MCF 10A (cell line): ENCODE measurements around the gene EIF4ENIF1. TPM values are rescaled to one million over a fixed set of nuclear protein-coding genes. Genes with fewer than 3 reads are reported as not detected.

Experiments
- BruUV-seq: library from RNA; stranded (reverse); fragments of 400-500 nt; replicated peaks from 2 replicates; lab custom pipeline; 2021; lab: Mats Ljungman, UMichigan
- CTCF ChIA-PET: fragments of 300-600 bp; sonication (Branson Sonifier 250); formaldehyde crosslinking; extraction: SDS; loops from one replicate; lab custom pipeline; 2021; ENCODE audit warnings: antibody characterized with exemption, inconsistent platforms; lab: Yijun Ruan, JAX
- POLR2A ChIA-PET: fragments of 300-600, 350-650 bp; sonication (Branson Sonifier 250); formaldehyde crosslinking; extraction: SDS; loops from one replicate; lab custom pipeline; 2020; ENCODE audit warnings: antibody characterized with exemption, inconsistent platforms; lab: Yijun Ruan, JAX
- DNase-seq: peaks from one replicate; pipeline ENCODE4 v3.0.0-alpha.2; 2018; ENCODE audit not compliant: unreplicated experiment
- H3K27ac Mint-ChIP-seq: one replicate; pipeline ENCODE4 v1.8.0; 2022; ENCODE audit warnings: mild to moderate bottlenecking, low read depth, mixed read lengths; ENCODE audit not compliant: unreplicated experiment
- H3K27me3 Mint-ChIP-seq: one replicate; pipeline ENCODE4 v1.8.0; 2022; ENCODE audit warnings: mixed read lengths; ENCODE audit not compliant: insufficient read depth, unreplicated experiment
- H3K36me3 Mint-ChIP-seq: one replicate; pipeline ENCODE4 v1.8.0; 2022; ENCODE audit warnings: mild to moderate bottlenecking, moderate library complexity, mixed read lengths; ENCODE audit not compliant: insufficient read depth, unreplicated experiment
- H3K4me1 Mint-ChIP-seq: one replicate; pipeline ENCODE4 v1.8.0; 2022; ENCODE audit warnings: mixed read lengths; ENCODE audit not compliant: insufficient read depth, unreplicated experiment
- H3K4me3 Mint-ChIP-seq: one replicate; pipeline ENCODE4 v1.8.0; 2022; ENCODE audit warnings: mild to moderate bottlenecking, moderate library complexity, mixed read lengths; ENCODE audit not compliant: unreplicated experiment
- H3K9me3 Mint-ChIP-seq: one replicate; pipeline ENCODE4 v1.8.0; 2022; ENCODE audit warnings: mixed read lengths; ENCODE audit not compliant: unreplicated experiment
- CTCF ChIP-seq: fragments of 200-600 bp; IDR thresholded peaks from one replicate; pipeline ENCODE4 v1.8.0; 2022; ENCODE audit warnings: antibody characterized with exemption, mild to moderate bottlenecking; ENCODE audit not compliant: unreplicated experiment
- intact Hi-C: fragments of 100-400 bp; cut with micrococcal nuclease; formaldehyde crosslinking; loops from 2 replicates; pipeline ENCODE4 v1.14.1; 2022
- total RNA-seq: library from RNA; stranded (reverse); gene quantifications from 2 replicates; pipeline ENCODE4 v1.2.3, GENCODE V29; 2022

EIF4ENIF1 gene
- total RNA-seq, 1 experiment from 2014 or later: 25.6 TPM

- DNase-seq: no peak
- no peaks in the 10 kb centered on the region for H3K9me3 Mint-ChIP-seq
- H3K27ac Mint-ChIP-seq: peak overlapping the region; percentile 54
- peaks cover 11% of the 10 kb centered on the region for H3K36me3 Mint-ChIP-seq
- peaks cover 5% of the 10 kb centered on the region for H3K4me1 Mint-ChIP-seq
- no peak for TF ChIP-seq CTCF
- intact Hi-C loops: no loop called here
- H3K4me3 Mint-ChIP-seq: peak overlapping the region; percentile 86
- H3K27me3 Mint-ChIP-seq: no peaks in the 10 kb centered on the region
- ChIA-PET CTCF (no interaction called here), POLR2A (interaction anchor here (0.7 to 1.0 kb wide), 3 partner anchors 9 to 180 kb away, joined by 3 to 4 read pairs (median 4); no protein-coding TSS in a partner anchor)
- BruUV-seq: TSS peak; percentile 55
Measured at GRCh38 chr22:31497148-31497938, 7.7 kb upstream of the EIF4ENIF1 start.

DNA sequence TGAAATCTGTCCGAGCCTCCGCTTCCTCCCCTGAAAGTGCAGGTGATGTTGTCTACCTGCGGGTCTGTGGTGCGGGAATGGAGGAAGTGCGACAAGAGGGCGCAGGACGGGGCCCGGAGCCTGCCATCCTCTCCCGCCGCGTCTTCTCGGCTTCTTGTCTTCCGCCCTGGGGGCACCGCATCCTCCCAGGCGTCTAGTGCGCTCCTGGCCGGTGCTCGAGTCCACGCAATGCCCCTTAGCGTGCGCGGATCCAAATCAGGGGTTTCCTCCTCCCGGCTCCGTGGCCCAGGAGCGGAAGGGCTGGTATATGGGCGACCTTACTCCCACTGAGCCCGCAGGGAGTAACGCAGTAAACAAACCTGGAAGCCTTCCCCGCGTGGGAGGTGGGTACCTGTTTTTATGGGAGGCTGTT, 7.1 kb upstream of the EIF4ENIF1 start:
- Mint-ChIP-seq H3K4me3 (peak overlapping the region; percentile 86), H3K4me1 (peaks cover 5% of the 10 kb centered on the region), H3K36me3 (peaks cover 11% of the 10 kb centered on the region), H3K27ac (peak overlapping the region; percentile 54), H3K27me3 (no peaks in the 10 kb centered on the region), H3K9me3 (no peaks in the 10 kb centered on the region)
- BruUV-seq: no TSS peak
- ChIA-PET POLR2A (interaction anchor here (1.1 kb wide), 1 partner anchor 34 kb away, joined by 3 read pairs; no protein-coding TSS in a partner anchor), CTCF (no interaction called here)
- intact Hi-C loops: no loop called here
- no peak for DNase-seq
- TF ChIP-seq CTCF: no peak

- no TSS peak for BruUV-seq
- POLR2A ChIA-PET: interaction anchor here (0.6 to 1.1 kb wide), 5 partner anchors 11 to 165 kb away, joined by 3 to 5 read pairs (median 4); no protein-coding TSS in a partner anchor
- peak; percentile 19 for TF ChIP-seq CTCF
- Mint-ChIP-seq H3K27me3 (no peaks in the 10 kb centered on the region), H3K27ac (peak within 1 kb of the TSS; percentile 54), H3K9me3 (no peaks in the 10 kb centered on the region), H3K36me3 (peaks cover 7% of the 10 kb centered on the region), H3K4me3 (peak within 1 kb of the TSS; percentile 86), H3K4me1 (peaks cover 5% of the 10 kb centered on the region)
- peak; percentile 86 for DNase-seq
- CTCF ChIA-PET: interaction anchor here (0.7 kb wide), 1 partner anchor 47 kb away, joined by 3 read pairs; no protein-coding TSS in a partner anchor
- intact Hi-C loops: no loop called here
Measured at GRCh38 chr22:31496007-31496734, 6.5 kb upstream of the EIF4ENIF1 start, which contains the start of gene SFI1. Gene SFI1 (plus strand): TSS chr22:31496536. CDS start chr22:31508285, 11,749 bp downstream.
